Nephron progenitor cell (in vitro differentiated cells): Measurements from ENCODE around the gene EXOC4.
A peak's percentile ranks its signal among the peaks of the same experiment; 100 is the strongest.

ENCODE experiments used
- DNase-seq: peaks from one replicate; pipeline ENCODE4 v3.0.0; 2021
- H3K27ac Mint-ChIP-seq: 2 replicates; pipeline ENCODE4 v1.8.0; 2021; ENCODE audit warnings: mild to moderate bottlenecking, moderate library complexity, mixed read lengths
- H3K27me3 Mint-ChIP-seq: 2 replicates; pipeline ENCODE4 v1.8.0; 2021; ENCODE audit warnings: mild to moderate bottlenecking, low read depth, mixed read lengths; ENCODE audit not compliant: poor library complexity
- H3K36me3 Mint-ChIP-seq: 2 replicates; pipeline ENCODE4 v1.8.0; 2021; ENCODE audit warnings: low read depth, mixed read lengths
- H3K4me1 Mint-ChIP-seq: 2 replicates; pipeline ENCODE4 v1.8.0; 2021; ENCODE audit warnings: mixed read lengths
- H3K4me3 Mint-ChIP-seq: 2 replicates; pipeline ENCODE4 v1.8.0; 2021; ENCODE audit warnings: mild to moderate bottlenecking, moderate library complexity, mixed read lengths
- H3K9me3 Mint-ChIP-seq: 2 replicates; pipeline ENCODE4 v1.8.0; 2021; ENCODE audit warnings: mild to moderate bottlenecking, moderate library complexity, mixed read lengths
- TF ChIP-seq, protein P1 (sequence below): fragments of 200-600 bp; sonication (generic); IDR thresholded peaks from 2 replicates; pipeline ENCODE4 v1.5.0; 2021; ENCODE audit warnings: antibody characterized with exemption

Gene EXOC4

DNA sequence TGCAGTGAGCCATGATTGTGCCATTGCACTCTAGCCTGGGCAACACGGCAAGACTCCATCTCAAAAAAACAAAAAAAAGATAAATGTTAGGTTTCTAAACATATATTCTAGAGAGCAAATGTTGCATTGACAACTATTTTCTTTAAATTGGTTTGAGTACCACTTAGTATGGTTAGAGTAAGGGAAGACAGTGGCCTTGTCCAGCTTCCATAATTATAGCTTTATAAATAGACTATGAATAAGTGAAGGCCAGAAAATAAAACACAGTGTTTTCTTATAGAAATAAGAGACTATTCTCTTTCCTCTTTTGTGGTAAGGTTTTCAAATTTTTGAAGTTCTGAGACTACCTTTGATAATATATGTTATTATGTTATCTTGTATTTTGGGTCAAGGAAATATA is 50.5 kb downstream of the EXOC4 start:
- no peaks in the 10 kb centered on the region for H3K9me3 Mint-ChIP-seq
- H3K4me3 Mint-ChIP-seq = no peak overlapping the region
- no peaks in the 10 kb centered on the region for H3K27me3 Mint-ChIP-seq
- no peak for DNase-seq
- peaks cover 18% of the 10 kb centered on the region for H3K4me1 Mint-ChIP-seq
- TF ChIP-seq, protein P1, sequence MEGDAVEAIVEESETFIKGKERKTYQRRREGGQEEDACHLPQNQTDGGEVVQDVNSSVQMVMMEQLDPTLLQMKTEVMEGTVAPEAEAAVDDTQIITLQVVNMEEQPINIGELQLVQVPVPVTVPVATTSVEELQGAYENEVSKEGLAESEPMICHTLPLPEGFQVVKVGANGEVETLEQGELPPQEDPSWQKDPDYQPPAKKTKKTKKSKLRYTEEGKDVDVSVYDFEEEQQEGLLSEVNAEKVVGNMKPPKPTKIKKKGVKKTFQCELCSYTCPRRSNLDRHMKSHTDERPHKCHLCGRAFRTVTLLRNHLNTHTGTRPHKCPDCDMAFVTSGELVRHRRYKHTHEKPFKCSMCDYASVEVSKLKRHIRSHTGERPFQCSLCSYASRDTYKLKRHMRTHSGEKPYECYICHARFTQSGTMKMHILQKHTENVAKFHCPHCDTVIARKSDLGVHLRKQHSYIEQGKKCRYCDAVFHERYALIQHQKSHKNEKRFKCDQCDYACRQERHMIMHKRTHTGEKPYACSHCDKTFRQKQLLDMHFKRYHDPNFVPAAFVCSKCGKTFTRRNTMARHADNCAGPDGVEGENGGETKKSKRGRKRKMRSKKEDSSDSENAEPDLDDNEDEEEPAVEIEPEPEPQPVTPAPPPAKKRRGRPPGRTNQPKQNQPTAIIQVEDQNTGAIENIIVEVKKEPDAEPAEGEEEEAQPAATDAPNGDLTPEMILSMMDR = no peak
- H3K27ac Mint-ChIP-seq = no peak overlapping the region
- H3K36me3 Mint-ChIP-seq = peaks cover 33% of the 10 kb centered on the region

DNA sequence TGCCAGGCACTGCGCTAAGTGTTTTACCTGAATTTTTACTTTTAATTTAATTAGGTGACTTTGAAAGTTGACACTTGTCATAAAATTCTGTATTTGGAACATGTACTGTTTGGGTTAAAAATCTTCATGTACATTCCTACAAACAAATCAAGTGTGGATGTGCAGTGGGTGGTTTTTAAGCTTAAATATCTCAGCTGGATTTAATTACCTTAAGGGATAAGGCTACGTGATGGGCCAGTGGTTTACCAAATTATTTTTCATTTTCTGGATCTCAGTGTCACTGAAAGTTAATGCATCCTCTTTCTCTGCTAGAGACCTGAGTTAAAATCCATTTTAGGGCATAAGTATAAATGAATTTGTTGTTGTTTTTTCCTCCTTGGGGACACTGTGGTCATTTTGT is 51.1 kb downstream of the EXOC4 start:
- no peak for DNase-seq
- H3K9me3 Mint-ChIP-seq = no peaks in the 10 kb centered on the region

DNA sequence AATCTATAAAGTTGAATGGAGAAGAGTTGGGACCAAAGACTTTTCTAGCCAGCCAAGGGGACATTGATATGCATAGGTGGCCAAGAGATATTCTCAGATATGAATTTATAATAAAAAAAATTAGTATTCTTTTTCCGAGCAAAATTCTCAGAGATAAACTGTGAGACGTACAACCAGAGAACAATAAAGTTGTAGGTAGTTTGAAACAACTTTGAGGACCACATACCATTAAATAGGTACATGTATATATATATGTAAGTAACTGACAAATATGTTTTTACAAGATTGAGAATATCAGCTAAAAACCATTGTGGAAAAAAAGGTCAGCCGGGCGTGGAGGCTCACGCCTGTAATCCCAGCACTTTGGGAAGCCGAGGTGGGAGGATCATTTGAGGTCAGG is 56.5 kb downstream of the EXOC4 start:
- no peak for DNase-seq
- H3K27ac Mint-ChIP-seq = no peak overlapping the region
- TF ChIP-seq, protein P1 = no peak
- H3K27me3 Mint-ChIP-seq = no peaks in the 10 kb centered on the region
- H3K4me1 Mint-ChIP-seq = peaks cover 5% of the 10 kb centered on the region
- H3K36me3 Mint-ChIP-seq = peaks cover 56% of the 10 kb centered on the region
- no peak overlapping the region for H3K4me3 Mint-ChIP-seq
- no peaks in the 10 kb centered on the region for H3K9me3 Mint-ChIP-seq

More for the DNA sequence above, 51.1 kb downstream of the EXOC4 start:
- Mint-ChIP-seq H3K36me3 (peaks cover 38% of the 10 kb centered on the region), H3K27me3 (no peaks in the 10 kb centered on the region), H3K4me1 (peaks cover 18% of the 10 kb centered on the region), H3K27ac (peak overlapping the region; percentile 34), H3K4me3 (no peak overlapping the region)
- TF ChIP-seq, protein P1 = no peak

DNA sequence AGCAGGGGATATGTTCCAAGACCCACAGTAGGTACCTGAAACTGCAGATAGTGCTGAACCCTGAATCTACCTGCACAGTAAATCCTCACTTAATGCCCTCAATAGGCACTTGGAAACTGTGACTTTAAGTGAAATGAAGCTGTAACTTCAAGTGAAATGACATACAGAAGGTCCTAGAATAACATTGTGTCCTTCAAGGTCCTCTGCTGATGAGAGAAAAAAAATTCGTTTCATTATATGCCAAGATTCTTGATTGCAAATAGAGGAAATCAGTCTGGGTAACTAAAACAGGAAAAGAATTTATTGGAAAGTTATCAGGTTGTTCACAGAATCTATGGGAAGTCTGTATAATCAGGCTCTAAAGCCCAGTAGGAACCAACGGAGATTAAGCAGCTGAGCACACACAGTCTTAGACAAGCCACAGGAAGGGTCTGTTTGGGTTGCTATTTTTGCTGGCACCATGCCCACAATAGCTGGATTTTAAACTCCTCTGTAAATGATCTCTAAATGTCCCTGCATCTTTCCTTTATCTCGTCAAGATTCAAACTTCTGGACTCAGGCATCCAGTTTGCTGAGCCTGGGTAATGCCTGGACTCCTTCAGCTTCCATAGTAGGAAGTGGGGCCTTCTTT is 57.5 kb downstream of the EXOC4 start:
- TF ChIP-seq, protein P1 = no peak
- Mint-ChIP-seq H3K9me3 (no peaks in the 10 kb centered on the region), H3K4me1 (no peaks in the 10 kb centered on the region), H3K27ac (no peak overlapping the region), H3K4me3 (no peak overlapping the region), H3K27me3 (no peaks in the 10 kb centered on the region), H3K36me3 (peaks cover 55% of the 10 kb centered on the region)
- no peak for DNase-seq

DNA sequence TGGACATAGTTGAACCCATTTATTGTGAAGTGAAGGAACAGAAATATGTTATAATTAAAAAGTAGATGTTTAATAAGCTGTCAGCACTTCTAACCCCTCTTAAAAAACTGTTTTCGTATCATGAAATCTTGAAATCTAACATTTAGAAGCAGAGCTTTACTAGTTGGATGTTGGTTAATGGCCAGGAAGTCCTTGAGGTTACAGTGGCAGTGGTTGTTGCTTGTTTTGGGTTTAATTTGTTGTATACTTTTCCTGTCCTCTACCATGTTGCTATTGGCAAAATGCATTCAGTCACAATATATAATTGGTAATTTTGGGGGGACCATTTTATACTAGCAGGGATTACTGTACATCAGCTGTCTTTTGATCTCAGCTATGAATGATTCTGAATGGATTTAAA is 60.7 kb downstream of the EXOC4 start:
- H3K4me3 Mint-ChIP-seq = no peak overlapping the region
- no peak overlapping the region for H3K27ac Mint-ChIP-seq
- H3K36me3 Mint-ChIP-seq = peaks cover 33% of the 10 kb centered on the region
- TF ChIP-seq, protein P1 = no peak
- H3K4me1 Mint-ChIP-seq = peaks cover 15% of the 10 kb centered on the region
- DNase-seq = no peak
- no peaks in the 10 kb centered on the region for H3K27me3 Mint-ChIP-seq
- H3K9me3 Mint-ChIP-seq = no peaks in the 10 kb centered on the region

DNA sequence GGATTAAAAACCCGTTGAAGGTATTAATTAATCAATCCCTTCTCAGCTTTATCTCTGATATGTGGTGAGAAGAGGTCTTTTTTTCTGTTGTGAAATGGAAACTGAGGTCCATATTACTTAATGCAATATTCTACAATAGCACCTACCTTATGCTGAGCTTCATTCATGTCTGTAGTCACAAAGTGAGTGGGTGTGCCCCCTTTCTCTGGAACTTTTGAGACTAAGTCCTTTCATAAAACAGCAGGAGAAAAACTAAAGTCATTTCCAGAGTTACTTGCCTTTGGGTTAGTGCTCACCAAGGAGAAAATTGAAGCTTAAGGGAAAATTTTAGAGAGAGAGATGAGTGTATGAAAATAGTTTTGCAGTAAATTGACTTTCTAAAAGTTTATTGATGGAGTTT is 61.2 kb downstream of the EXOC4 start:
- no peak overlapping the region for H3K4me3 Mint-ChIP-seq
- H3K4me1 Mint-ChIP-seq = peaks cover 15% of the 10 kb centered on the region
- TF ChIP-seq, protein P1 = no peak
- DNase-seq = no peak
- no peak overlapping the region for H3K27ac Mint-ChIP-seq
- H3K27me3 Mint-ChIP-seq = no peaks in the 10 kb centered on the region
- H3K9me3 Mint-ChIP-seq = no peaks in the 10 kb centered on the region
- peaks cover 33% of the 10 kb centered on the region for H3K36me3 Mint-ChIP-seq
